GM18511 (cell line): Measurements from ENCODE around the gene FBLN2.
"Not testable (repeated sequence)": the region's sequence is repeated elsewhere in the genome, so short reads cannot be mapped to it uniquely, and the experiment has no call there.

Experiments
- ATAC-seq: cut with Tn5 transposase; IDR thresholded peaks from one replicate; pipeline ENCODE4 v1.9.1; 2021; ENCODE audit warnings: mild to moderate bottlenecking, moderate library complexity; ENCODE audit not compliant: unreplicated experiment

Gene FBLN2

GRCh38 chr3:13548696-13549622 lies at the start of gene FBLN2:
Gene FBLN2, plus strand, starts transcription at chr3:13549125. Its CDS starts 21,231 bp downstream, at chr3:13570356.
- no peak for ATAC-seq

DNA sequence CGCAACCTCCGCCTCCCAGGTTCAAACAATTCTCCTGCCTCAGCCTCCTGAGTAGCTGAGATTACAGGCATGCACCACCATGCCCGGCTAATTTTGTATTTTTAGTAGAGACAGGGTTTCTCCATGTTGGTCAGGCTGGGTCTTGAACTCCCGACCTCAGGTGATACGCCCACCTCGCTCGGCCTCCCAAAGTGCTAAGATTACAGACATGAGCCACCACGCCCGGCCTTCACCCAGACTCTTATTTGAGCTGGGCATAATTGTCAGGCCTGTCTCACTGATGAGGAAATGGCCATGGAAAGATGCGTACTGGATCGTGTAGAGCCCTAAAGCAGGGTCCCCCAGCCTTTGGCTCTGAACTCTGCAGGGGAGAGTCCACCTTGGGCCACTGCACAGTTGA lies 49.7 kb upstream of the FBLN2 start:
- ATAC-seq, result not testable (repeated sequence)

- no peak for ATAC-seq
Measured at GRCh38 chr3:13500133-13500885, 48.6 kb upstream of the FBLN2 start.

GRCh38 chr3:13501056-13501455 lies 47.9 kb upstream of the FBLN2 start:
- ATAC-seq, result no peak

GRCh38 chr3:13501521-13501920 lies 47.4 kb upstream of the FBLN2 start:
- no peak for ATAC-seq

DNA sequence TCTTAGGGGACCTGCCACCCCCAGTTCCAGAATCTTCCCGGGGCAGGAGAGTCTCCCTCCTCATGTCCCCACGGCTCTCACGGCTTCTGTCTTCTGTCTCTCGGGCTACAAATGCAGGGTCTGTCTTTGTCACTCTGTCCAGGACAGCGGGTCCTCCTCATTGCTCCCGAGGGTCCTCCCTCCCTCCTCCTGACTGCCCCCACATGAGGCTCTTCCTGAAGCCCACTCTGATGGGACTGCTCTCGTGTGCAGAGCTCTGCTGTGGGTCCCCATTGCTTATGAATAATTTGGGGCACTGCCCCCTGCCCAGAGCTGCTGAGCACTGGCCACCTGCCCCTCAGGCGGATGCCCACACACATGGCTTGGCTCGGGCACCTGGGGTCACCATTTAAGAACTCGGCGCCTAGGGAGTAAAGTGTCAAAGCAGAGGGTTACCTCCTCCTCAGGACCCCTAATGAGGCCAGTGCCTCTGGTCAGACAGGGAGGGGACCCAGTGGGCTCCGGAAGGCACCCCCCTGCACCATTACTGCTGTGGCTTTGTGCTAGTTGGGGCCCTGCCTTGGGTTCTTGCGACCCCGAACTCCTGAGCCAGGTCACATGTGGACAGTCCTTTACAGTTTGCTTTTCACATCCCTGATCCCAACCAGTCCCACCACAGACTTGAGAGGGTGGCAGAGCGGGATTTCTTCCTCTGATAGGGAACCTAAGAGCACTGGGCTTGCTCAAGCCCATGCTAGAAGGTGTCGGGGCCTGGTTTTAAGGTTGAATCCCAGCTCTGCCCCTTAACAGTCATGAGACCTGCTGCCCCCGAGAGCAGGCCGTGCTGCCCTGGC lies 46.8 kb upstream of the FBLN2 start:
- no peak for ATAC-seq

- ATAC-seq, result no peak
Measured at GRCh38 chr3:13502791-13503060, 46.2 kb upstream of the FBLN2 start.

GRCh38 chr3:13504161-13504831 lies 44.6 kb upstream of the FBLN2 start:
- no peak for ATAC-seq

- no peak for ATAC-seq
Measured at GRCh38 chr3:13505147-13506130, 43.5 kb upstream of the FBLN2 start.

DNA sequence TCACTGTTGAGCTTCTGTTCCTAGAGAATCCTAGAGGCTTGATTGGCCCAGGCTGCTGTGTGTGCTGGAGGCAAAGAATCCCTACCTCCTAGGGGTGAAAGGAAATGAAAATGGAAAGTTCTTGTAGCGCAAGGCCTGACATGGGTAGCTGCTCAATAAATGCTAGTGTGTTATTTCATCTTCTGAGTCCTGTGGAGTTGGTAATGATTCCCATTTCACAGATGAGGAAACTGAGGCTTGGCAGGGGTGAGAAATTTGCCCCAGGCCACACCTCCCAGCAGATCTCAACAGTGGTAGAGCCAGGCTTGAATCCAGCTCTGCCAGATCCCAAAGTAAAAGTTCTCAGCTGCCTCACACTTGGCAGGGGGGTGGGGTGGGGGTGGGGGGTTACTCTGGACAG lies 42.7 kb upstream of the FBLN2 start:
- ATAC-seq, result no peak

DNA sequence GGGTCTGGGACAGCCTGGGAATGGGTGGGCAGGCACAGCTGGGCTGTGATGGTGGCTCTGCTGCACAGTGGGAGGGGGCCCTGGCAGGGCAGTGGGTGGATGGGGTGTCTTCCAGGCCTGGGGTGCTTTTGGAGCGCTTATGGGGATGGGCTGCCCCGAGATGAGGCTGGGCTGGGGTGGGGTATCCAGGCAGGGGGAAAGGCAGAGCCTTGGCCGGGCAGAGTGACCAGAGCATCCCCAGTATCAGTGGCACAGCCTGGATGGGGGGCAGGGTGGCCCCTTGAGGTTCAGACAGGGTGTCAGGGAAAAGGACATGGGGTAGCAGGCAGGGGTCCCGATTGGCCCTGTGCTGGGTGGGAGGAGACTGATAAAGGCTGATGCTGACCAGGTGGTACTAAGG lies 42.2 kb upstream of the FBLN2 start:
- no peak for ATAC-seq

DNA sequence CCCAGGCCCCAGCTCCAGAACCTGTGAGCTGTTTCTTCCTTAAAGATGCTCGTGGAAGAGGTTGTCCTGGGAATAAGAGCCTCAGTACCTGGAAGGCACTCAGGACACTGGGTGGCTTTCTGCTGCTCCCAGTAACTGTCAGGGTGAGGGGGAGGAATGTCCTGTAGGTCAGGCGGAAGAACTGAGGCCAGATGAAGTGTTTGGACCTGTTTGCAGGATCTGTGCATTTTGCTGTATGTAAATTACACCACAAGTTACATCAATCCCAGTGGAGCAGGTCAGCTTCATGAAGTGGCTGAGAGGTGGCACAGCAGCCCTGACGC lies 41.7 kb upstream of the FBLN2 start:
- ATAC-seq, result no peak

DNA sequence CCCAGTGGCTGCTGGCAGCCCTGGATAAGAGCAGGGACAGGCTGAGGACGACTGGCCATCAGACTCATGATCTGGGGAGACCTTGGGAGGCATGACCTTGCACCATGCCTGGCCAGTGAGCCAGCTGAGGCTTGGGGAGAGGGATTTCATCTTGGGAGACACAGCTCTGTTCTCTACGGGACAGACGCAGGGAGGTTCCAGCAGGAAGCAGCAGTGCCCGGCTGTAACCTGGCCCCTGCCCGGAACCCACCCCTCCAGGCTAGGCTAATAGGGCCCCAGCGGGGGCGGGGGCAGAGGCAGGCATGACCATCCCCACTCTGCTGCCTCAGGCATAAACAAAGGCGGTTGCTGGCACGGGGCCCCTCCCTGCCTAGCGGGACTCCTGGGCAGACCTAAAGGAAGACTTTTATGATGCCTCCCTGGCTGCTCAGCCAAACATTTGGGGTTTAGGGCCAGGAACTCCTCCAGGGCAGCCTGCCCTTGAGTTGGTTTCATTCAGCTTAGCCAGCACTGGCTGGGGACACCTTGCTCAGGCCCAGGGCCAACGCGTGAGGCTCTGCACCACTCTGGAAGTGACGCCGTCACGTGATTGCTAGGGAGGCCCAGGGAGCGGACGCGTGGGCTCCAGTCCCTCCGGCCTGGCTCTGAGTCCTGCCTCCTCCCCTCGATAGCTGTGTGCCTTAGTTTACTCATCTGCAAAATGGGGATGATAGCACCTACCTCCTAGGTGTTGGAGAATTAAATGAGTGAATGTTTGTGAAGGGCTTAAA lies 41.2 kb upstream of the FBLN2 start:
- no peak for ATAC-seq

- ATAC-seq, result no peak
Measured at GRCh38 chr3:13508496-13508895, 40.4 kb upstream of the FBLN2 start.

GRCh38 chr3:13509059-13509815 lies 39.7 kb upstream of the FBLN2 start:
- ATAC-seq, result no peak

DNA sequence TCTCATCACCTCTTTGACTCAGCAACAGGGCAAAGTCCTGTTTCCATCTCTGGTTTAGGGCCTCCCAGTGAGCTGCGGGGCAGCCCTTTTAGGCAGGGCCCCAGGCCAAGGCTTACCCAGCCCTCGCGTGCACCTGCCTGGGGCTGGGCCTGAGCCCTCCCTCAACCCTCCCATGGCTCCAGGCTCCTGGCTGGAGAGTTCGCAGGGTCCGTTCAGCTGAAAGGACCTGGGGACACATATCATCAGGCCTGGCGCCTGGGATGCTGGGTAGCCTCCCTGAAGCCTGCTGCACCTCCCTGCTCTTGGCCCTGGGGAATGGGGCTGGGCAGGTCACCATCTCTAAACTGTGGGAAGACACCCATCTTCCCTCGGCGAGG lies 39.1 kb upstream of the FBLN2 start:
- no peak for ATAC-seq

DNA sequence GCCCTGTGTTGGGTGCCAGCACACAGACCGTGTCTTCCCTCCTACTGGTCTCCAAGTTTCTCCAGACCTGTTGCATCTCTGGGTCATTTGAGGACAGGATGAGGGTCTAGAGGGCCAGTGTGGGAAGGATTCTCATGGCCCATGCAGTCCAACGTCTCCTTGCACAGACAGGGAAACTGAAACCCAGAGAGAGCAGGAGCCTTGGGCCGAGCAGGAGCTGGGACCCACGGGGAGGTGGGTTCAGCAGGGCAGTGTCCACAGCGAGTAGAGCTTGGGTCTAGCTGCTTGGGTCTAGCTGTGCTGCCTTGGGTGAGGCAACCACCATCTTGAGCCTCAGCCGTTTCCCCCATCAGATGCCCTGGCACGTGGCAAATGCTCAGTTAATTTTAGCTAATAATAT lies 36.5 kb upstream of the FBLN2 start:
- ATAC-seq, result no peak
